ENCODE results near the gene OCLN. TPM values are rescaled to one million over a fixed set of nuclear protein-coding genes. Genes with fewer than 3 reads are reported as not detected.
"Not testable (repeated sequence)": the region's sequence is repeated elsewhere in the genome, so short reads cannot be mapped to it uniquely, and the experiment has no call there.

The OCLN gene
- polyA plus RNA-seq, 4 donors, result 7.8 to 134 (median 12.3) TPM

DNA sequence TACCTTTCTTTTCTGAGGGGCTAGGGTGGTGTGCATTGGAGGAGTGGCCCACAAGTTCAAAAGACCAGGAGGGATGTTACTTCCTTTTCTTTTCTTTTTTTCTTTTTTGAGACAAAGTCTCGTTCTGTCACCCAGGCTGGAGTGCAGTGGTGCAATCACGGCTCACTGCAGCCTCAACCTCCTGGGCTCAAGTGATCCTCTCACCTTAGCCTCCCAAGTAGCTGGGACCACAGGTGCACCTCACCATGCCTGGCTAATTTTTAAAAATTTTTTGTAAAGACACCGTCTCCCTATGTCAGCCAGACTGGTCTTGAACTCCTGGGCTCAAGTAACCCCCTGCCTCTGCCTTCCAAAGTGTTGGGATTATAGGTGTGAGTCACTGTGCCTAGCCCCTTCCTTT, 39.1 kb upstream of the OCLN start:
- FAIRE-seq; DNase-seq; H3K27me3 ChIP-seq (ENCODE audit: control insufficient read depth in 3 of 3, insufficient read depth in 3 of 3, low read length in 3 of 3); H3K4me3 ChIP-seq (ENCODE audit: low read depth in 1 of 3, low read length in 3 of 3); H3K9me3 ChIP-seq (ENCODE audit: control insufficient read depth in 2 of 2, insufficient read depth in 1 of 2, low read depth in 1 of 2, low read length in 1 of 2); H3K36me3 ChIP-seq (ENCODE audit: control insufficient read depth in 3 of 3, insufficient read depth in 2 of 3, low read depth in 1 of 3, low read length in 3 of 3): not testable (repeated sequence)
- peak overlapping the region; percentile 58 to 99 (median 64) for H3K27ac ChIP-seq (ENCODE audit: low read depth in 1 of 3, low read length in 2 of 3)
- peaks cover 0 to 44% (median 4%) of the 10 kb centered on the region in 3 donors for H3K4me1 ChIP-seq (ENCODE audit: control insufficient read depth in 3 of 3, insufficient read depth in 2 of 3, low read depth in 1 of 3, low read length in 2 of 3)
- 36 to 73% (median 53%) methylated on average over 3 of the region's 3 CpGs for WGBS, 3 donors

DNA sequence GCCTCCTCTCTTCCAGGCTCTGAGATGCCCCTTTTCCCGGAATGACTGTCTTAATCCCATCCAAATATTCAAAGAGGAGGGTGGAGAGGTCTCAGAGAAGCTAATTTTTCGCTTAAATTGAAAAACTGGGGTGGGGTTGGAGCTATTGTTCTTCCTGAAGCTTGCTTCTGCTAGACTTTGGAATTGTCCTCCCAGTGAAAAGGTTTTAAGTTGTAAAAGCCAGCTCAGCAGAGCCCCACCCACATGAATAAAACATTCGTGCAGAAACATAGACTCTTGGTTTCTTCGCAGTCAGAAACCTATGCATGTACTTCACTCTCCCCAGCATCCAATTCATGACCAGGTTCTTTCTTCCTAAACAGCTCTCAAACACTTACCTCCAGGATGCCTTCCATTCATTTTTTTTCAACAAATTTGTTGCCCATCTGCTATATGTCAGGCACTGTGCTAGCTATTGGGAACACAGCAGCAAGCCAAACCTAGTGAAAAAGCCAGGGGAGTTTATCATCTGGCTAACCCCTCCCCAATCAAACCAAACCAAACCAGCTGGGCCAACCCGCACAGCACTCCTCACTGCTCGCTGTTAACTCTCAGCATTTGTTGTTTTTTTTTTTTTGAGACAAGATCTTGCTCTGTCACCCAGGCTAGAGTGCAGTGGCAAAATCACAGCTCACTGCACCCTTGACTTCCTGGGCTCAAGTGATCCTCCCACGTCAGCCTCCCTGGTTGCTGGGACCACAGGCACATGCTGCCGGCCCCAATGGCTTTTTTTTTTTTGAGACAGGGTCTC, 37.9 kb upstream of the OCLN start:
- H3K27me3 ChIP-seq (ENCODE audit: control insufficient read depth in 3 of 3, insufficient read depth in 3 of 3, low read length in 3 of 3), result no peaks in the 10 kb centered on the region
- no peak for FAIRE-seq
- peaks cover 0 to 3% of the 10 kb centered on the region in 2 donors for H3K9me3 ChIP-seq (ENCODE audit: control insufficient read depth in 2 of 2, insufficient read depth in 1 of 2, low read depth in 1 of 2, low read length in 1 of 2)
- peaks cover 0 to 40% (median 4%) of the 10 kb centered on the region in 3 donors for H3K4me1 ChIP-seq (ENCODE audit: control insufficient read depth in 3 of 3, insufficient read depth in 2 of 3, low read depth in 1 of 3, low read length in 2 of 3)
- H3K36me3 ChIP-seq (ENCODE audit: control insufficient read depth in 3 of 3, insufficient read depth in 2 of 3, low read depth in 1 of 3, low read length in 3 of 3), result no peaks in the 10 kb centered on the region
- peak; percentile 87 to 91 for DNase-seq
- H3K27ac ChIP-seq (ENCODE audit: low read depth in 1 of 3, low read length in 2 of 3), result peak overlapping the region; percentile 91 to 99 (median 91)
- peak overlapping the region in 1 of 3 donors; percentile 41 for H3K4me3 ChIP-seq (ENCODE audit: low read depth in 1 of 3, low read length in 3 of 3)
- 15 to 50% (median 25%) methylated on average over 8 of the region's 8 CpGs for WGBS, 3 donors

DNA sequence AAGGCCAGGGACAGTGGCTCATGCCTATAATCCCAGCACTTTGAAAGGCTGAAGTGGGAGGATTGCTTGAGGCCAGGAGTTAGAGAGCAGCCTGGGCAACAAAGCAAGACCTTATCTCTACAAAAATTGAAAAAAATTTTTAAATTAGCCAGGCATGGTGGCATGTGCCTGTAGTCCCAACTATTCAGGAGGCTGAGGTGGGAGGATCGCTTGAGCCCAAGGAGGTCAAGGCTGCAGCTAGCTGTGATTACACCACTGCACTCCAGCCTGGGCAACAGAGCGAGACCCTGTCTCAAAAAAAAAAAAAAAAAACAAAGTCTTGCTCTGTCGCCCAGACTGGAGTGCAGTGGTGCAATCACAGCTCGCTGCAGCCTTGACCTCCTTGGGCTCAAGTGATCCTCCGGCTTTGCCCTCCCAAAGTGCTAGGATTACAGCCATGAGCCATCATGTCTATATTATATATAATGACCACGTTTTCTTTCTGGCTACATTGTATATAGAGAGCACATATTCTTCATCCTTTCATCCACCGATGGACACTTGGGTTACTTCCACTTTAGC, 37.1 kb upstream of the OCLN start:
- Histone ChIP-seq H3K4me1 (ENCODE audit: control insufficient read depth in 3 of 3, insufficient read depth in 2 of 3, low read depth in 1 of 3, low read length in 2 of 3) (peaks cover 0 to 34% (median 4%) of the 10 kb centered on the region in 3 donors), H3K27ac (ENCODE audit: low read depth in 1 of 3, low read length in 2 of 3) (peak overlapping the region; percentile 35 to 99 (median 91))
- WGBS, 3 donors, result 81 to 88% (median 84%) methylated on average over 7 of the region's 7 CpGs
- H3K27me3 ChIP-seq (ENCODE audit: control insufficient read depth in 3 of 3, insufficient read depth in 3 of 3, low read length in 3 of 3); H3K4me3 ChIP-seq (ENCODE audit: low read depth in 1 of 3, low read length in 3 of 3); H3K9me3 ChIP-seq (ENCODE audit: control insufficient read depth in 2 of 2, insufficient read depth in 1 of 2, low read depth in 1 of 2, low read length in 1 of 2); FAIRE-seq; H3K36me3 ChIP-seq (ENCODE audit: control insufficient read depth in 3 of 3, insufficient read depth in 2 of 3, low read depth in 1 of 3, low read length in 3 of 3): not testable (repeated sequence)
- DNase-seq, result peak in 1 of 2 donors; percentile 30

GRCh38 chr5:69462170-69462569, 30.4 kb upstream of the OCLN start:
- FAIRE-seq, result no peak
- H3K27ac ChIP-seq (ENCODE audit: low read depth in 1 of 3, low read length in 2 of 3), result no peak overlapping the region
- H3K9me3 ChIP-seq (ENCODE audit: control insufficient read depth in 2 of 2, insufficient read depth in 1 of 2, low read depth in 1 of 2, low read length in 1 of 2), result peaks cover 0 to 3% of the 10 kb centered on the region in 2 donors
- H3K36me3 ChIP-seq (ENCODE audit: control insufficient read depth in 3 of 3, insufficient read depth in 2 of 3, low read depth in 1 of 3, low read length in 3 of 3), result no peaks in the 10 kb centered on the region
- no peaks in the 10 kb centered on the region for H3K4me1 ChIP-seq (ENCODE audit: control insufficient read depth in 3 of 3, insufficient read depth in 2 of 3, low read depth in 1 of 3, low read length in 2 of 3)
- DNase-seq, result no peak
- 95 to 100% (median 100%) methylated on average over 1 of the region's 1 CpG for WGBS, 3 donors
- H3K4me3 ChIP-seq (ENCODE audit: low read depth in 1 of 3, low read length in 3 of 3), result no peak overlapping the region
- H3K27me3 ChIP-seq (ENCODE audit: control insufficient read depth in 3 of 3, insufficient read depth in 3 of 3, low read length in 3 of 3), result no peaks in the 10 kb centered on the region

GRCh38 chr5:69466375-69466774, 26.2 kb upstream of the OCLN start:
- not testable (repeated sequence) for DNase-seq; H3K27me3 ChIP-seq (ENCODE audit: control insufficient read depth in 3 of 3, insufficient read depth in 3 of 3, low read length in 3 of 3); H3K9me3 ChIP-seq (ENCODE audit: control insufficient read depth in 2 of 2, insufficient read depth in 1 of 2, low read depth in 1 of 2, low read length in 1 of 2); H3K36me3 ChIP-seq (ENCODE audit: control insufficient read depth in 3 of 3, insufficient read depth in 2 of 3, low read depth in 1 of 3, low read length in 3 of 3); H3K4me3 ChIP-seq (ENCODE audit: low read depth in 1 of 3, low read length in 3 of 3); H3K27ac ChIP-seq (ENCODE audit: low read depth in 1 of 3, low read length in 2 of 3); H3K4me1 ChIP-seq (ENCODE audit: control insufficient read depth in 3 of 3, insufficient read depth in 2 of 3, low read depth in 1 of 3, low read length in 2 of 3); FAIRE-seq
- WGBS, 3 donors, result 88 to 93% (median 90%) methylated on average over 3 of the region's 3 CpGs

DNA sequence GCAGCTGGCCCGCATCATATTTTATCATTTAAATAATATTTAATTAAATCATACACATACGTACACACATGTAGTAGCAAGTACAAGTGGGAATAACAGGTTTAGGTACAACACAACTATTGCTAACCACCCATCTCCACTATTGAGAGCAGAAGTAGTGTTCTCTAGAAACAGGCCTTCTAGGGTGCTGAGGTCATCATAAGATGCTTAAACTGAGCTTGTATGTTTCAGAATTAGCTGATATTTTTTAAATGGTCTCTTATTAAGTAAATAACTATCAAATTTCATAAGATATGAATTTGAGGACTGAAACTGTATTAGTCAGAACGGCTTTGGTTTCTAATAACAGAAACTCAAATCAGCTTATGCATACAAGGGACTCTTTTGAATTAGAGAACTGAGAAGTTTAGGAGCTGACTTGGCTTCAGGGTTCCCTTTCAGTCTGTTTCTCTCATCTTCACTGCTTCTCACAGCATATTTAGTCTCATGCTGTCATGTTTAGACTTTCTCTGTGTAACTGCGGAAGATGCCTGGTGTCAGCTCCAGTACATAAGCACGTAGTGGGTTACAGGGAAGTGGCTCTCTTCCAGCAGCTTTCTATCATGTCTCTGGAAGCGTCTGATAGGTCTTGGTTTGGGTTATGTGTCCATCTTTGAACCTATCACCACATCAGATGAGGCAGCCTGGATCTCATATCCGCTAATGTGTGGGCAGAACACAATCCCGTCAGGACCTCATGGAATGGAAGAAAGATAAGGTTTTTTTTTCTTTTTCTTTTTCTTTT, 25.0 kb upstream of the OCLN start:
- no peak for DNase-seq
- no peak for FAIRE-seq
- 80 to 91% (median 84%) methylated on average over 8 of the region's 8 CpGs for WGBS, 3 donors
- Histone ChIP-seq H3K27me3 (ENCODE audit: control insufficient read depth in 3 of 3, insufficient read depth in 3 of 3, low read length in 3 of 3) (no peaks in the 10 kb centered on the region), H3K36me3 (ENCODE audit: control insufficient read depth in 3 of 3, insufficient read depth in 2 of 3, low read depth in 1 of 3, low read length in 3 of 3) (no peaks in the 10 kb centered on the region), H3K9me3 (ENCODE audit: control insufficient read depth in 2 of 2, insufficient read depth in 1 of 2, low read depth in 1 of 2, low read length in 1 of 2) (peaks cover 0 to 3% of the 10 kb centered on the region in 2 donors), H3K4me3 (ENCODE audit: low read depth in 1 of 3, low read length in 3 of 3) (no peak overlapping the region), H3K27ac (ENCODE audit: low read depth in 1 of 3, low read length in 2 of 3) (no peak overlapping the region), H3K4me1 (ENCODE audit: control insufficient read depth in 3 of 3, insufficient read depth in 2 of 3, low read depth in 1 of 3, low read length in 2 of 3) (no peaks in the 10 kb centered on the region)

GRCh38 chr5:69468631-69469030, 24.0 kb upstream of the OCLN start:
- WGBS, 3 donors, result 36 to 89% (median 57%) methylated on average over 1 of the region's 1 CpG
- no peak for DNase-seq
- FAIRE-seq, result no peak
- no peak overlapping the region for H3K4me3 ChIP-seq (ENCODE audit: low read depth in 1 of 3, low read length in 3 of 3)
- H3K27me3 ChIP-seq (ENCODE audit: control insufficient read depth in 3 of 3, insufficient read depth in 3 of 3, low read length in 3 of 3), result no peaks in the 10 kb centered on the region
- no peaks in the 10 kb centered on the region for H3K36me3 ChIP-seq (ENCODE audit: control insufficient read depth in 3 of 3, insufficient read depth in 2 of 3, low read depth in 1 of 3, low read length in 3 of 3)
- no peak overlapping the region for H3K27ac ChIP-seq (ENCODE audit: low read depth in 1 of 3, low read length in 2 of 3)
- peaks cover 0 to 3% of the 10 kb centered on the region in 2 donors for H3K9me3 ChIP-seq (ENCODE audit: control insufficient read depth in 2 of 2, insufficient read depth in 1 of 2, low read depth in 1 of 2, low read length in 1 of 2)
- no peaks in the 10 kb centered on the region for H3K4me1 ChIP-seq (ENCODE audit: control insufficient read depth in 3 of 3, insufficient read depth in 2 of 3, low read depth in 1 of 3, low read length in 2 of 3)

DNA sequence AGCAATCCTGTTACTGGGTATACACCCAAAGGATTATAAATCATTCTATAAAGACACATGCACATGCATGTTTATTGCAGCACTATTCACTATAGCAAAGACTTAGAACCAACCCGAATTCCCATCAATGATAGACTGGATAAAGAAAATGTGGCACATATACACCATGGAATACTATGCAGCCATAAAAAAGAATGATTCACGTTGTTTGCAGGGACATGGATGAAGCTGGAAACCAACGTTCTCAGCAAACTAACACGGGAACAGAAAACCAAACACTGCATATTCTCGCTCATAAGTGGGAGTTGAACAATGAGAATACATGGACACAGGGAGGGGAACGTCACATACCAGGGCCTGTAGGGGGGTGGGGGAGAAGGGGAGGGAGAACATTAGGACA, 21.1 kb upstream of the OCLN start:
- 90 to 98% (median 94%) methylated on average over 6 of the region's 6 CpGs for WGBS, 3 donors
- not testable (repeated sequence) for H3K27ac ChIP-seq (ENCODE audit: low read depth in 1 of 3, low read length in 2 of 3); H3K27me3 ChIP-seq (ENCODE audit: control insufficient read depth in 3 of 3, insufficient read depth in 3 of 3, low read length in 3 of 3); H3K4me3 ChIP-seq (ENCODE audit: low read depth in 1 of 3, low read length in 3 of 3); DNase-seq; H3K36me3 ChIP-seq (ENCODE audit: control insufficient read depth in 3 of 3, insufficient read depth in 2 of 3, low read depth in 1 of 3, low read length in 3 of 3); H3K4me1 ChIP-seq (ENCODE audit: control insufficient read depth in 3 of 3, insufficient read depth in 2 of 3, low read depth in 1 of 3, low read length in 2 of 3); H3K9me3 ChIP-seq (ENCODE audit: control insufficient read depth in 2 of 2, insufficient read depth in 1 of 2, low read depth in 1 of 2, low read length in 1 of 2); FAIRE-seq
